ENCODE results near the gene DGLUCY.
"Not testable (repeated sequence)": the region's sequence is repeated elsewhere in the genome, so short reads cannot be mapped to it uniquely, and the experiment has no call there.

Gene DGLUCY

DNA sequence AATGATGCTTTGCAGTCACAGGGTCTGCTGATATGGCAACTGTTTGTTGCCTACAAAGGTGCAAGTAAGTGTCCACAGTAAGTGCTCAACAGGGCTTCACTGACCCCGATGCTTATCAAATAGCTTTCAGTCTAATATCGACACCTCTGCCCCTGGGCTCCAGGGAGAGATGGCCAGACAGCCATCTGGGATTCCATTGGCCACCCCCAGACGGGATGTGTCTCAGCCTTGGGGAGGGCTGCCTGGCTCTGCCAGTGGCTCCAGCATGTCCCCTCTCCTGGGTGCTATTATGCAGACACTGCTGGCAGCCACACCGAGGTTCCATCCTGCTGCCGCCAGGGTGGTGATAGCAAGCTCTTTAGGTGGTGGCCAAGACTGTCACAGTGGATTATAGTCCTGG lies 57.4 kb downstream of the DGLUCY start:
- DNase-seq, result no peak

DNA sequence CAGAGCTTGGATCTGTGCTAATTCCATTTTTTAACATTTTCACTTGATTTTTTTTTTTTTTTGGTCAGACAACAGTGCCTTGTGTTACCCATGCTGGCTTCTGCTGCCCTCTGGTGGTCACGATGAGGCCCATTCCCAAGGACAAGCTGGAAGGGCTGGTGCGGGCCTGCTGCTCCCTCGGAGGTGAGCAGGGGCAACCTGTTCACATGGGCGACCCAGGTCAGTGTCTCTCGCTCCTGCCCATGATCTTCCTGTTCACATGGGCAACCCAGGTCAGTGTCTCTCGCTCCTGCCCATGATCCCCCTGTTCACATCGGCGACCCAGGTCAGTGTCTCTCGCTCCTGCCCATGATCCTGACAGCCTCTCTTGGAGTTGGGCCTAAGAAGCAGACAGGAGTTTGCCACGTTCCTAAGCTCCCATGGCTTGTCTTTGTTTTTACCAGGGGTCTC lies 59.4 kb downstream of the DGLUCY start:
- DNase-seq, result peak; percentile 4 to 65

DNA sequence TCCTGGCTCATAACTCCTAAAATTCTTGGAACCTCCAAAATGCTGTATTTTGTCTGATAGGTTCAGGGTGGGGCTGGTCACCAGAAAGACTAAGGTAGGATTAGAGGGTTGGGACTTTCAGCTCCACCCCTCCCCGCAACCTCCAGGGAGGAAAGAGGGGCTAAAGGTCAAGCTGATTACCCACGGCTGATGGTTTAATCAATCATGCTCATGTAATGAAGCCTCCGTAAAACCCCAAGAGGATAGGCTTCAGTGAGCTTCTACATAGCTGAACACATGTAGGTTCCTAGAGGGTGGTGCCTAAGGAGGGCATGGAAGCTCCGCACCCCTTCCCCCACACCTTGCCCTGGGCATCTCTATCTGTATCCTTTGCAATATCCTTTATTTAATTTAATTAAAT lies 60.0 kb downstream of the DGLUCY start:
- no peak for DNase-seq

DNA sequence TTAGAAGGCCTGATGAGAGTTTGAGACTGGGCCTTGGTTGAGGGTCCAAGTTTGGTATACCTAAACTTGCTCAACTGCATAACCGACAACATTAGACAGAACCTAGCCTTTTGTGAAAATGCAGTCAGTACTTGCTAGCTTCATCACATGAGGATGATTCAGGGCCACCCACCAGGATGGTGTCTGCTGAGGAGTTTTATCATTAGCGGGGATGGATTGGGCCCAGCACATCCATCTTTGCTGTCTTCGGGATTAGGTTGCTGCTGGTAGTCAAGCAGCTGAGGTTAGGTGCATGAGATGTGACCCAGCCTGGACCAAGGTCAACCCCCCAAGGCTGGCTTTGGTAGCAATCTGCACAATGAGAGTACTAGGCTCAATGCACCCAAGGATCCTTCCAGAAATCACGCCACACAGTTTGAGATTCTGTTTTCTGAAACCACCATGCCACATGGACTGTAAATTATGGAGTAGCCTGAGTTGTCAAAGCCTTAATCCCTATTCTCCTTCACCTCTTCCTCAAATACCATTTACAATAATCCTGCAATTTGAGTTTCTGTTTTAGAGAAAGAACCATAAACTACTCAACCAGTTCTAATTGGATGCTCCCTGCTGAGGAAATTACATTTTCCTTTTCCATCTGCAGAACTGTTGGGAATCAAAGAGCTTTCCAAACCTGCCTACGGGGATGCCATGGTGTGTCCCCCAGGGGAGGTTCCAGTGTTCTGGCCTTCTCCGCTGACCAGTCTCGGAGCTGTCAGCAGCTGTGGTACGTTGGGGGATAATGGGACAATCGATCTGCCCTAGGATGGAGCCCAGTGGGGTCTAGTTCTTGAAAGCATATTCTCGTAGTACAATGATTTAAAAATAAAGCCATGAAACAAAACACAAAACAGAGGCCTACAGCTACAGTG lies 61.7 kb downstream of the DGLUCY start:
- DNase-seq, result no peak

DNA sequence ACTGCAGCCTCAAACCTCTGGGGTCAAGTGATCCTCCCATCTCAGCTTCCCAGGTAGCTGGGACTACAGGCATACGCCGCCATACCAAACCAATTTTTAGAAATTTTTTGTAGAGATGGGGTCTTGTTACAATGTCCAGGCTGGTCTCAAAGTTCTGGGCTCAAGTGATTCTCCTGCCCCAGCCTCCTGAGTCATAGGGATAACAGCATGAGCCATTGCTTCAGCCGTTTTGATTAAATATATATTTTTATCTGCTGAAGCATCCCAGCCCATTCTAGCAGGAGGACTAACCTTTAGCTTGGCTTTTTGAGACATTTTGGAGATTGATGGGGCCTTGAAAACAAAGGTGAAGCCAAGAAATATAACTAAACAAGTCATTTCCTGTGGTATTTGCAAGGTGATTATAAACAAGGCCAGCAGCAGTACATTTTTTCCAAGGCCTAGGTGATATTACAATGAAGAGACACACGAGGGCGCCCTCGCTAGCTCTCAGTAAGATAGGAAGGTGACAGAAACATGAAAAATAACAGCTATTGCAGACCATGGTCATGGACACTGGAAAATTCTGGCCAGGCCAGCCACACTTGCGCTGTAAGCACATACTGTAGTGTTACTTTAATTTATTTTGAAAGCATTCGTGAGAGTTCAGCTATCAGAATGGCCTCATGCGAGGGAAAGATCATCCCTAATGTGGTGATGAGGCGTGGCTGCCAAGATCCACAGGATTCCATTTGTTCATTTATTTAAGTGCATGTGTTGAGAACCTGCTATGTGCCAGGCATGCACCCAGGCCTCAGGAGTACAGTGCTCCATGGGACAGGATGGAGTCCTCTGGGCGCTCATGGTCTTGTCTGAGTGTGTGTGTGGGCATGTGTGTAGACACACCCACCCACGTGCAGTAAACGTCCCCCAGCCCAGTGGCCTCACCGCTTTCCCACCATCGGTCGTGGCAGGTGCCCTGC lies 63.5 kb downstream of the DGLUCY start:
- no peak for DNase-seq

- no peak for DNase-seq
Observed at GRCh38 chr14:91180611-91181010, 66.7 kb downstream of the DGLUCY start.

GRCh38 chr14:91182753-91183152 lies 68.9 kb downstream of the DGLUCY start:
- not testable (repeated sequence) for DNase-seq

- DNase-seq, result no peak
Observed at GRCh38 chr14:91184559-91184958, 70.7 kb downstream of the DGLUCY start.

- DNase-seq, result no peak
Observed at GRCh38 chr14:91185721-91186120, 71.8 kb downstream of the DGLUCY start.

- DNase-seq, result no peak
Observed at GRCh38 chr14:91186515-91187066, 72.7 kb downstream of the DGLUCY start.

DNA sequence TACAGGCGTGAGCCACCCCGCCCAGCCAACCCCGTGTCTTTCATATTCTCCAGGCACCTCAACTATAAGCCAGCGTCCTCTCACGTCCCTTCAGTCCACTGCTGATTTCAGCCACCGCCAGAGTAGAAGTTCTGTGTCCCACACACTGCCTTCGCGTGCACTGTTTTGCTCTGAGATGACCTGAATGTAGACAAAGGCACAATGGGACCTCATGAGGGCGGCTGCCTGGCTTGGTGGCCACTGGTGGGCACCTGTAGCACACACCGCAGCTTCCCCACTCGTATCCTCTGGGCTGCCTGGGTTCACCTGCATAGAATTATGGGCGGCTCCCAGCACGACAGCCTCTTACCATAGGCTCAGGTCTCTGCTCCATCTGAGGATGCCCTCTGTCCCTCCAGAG lies 73.4 kb downstream of the DGLUCY start:
- no peak for DNase-seq

- DNase-seq, result no peak
Observed at GRCh38 chr14:91190853-91191252, 77.0 kb downstream of the DGLUCY start.

DNA sequence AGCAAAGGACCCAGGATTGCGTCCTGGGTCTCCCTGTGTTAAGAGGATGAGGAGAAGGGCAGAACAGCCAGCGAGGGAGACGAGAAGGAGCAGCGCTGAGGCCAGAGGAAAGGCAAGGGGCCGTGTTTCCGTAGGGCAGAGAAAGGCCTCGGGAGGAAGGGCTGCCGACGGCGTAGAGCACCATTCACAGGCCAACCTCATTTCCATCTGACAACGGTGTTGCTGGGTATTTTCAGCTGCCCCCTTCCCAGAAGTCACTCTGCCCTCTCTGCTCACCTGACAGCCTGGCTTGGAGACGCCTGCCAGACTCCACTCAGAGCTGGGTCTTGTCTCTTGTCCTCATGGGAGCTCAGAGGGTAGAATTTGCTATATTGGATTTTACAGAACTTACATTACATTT lies 79.2 kb downstream of the DGLUCY start:
- no peak for DNase-seq

- DNase-seq, result no peak
Observed at GRCh38 chr14:91195881-91196280, 82.0 kb downstream of the DGLUCY start.

DNA sequence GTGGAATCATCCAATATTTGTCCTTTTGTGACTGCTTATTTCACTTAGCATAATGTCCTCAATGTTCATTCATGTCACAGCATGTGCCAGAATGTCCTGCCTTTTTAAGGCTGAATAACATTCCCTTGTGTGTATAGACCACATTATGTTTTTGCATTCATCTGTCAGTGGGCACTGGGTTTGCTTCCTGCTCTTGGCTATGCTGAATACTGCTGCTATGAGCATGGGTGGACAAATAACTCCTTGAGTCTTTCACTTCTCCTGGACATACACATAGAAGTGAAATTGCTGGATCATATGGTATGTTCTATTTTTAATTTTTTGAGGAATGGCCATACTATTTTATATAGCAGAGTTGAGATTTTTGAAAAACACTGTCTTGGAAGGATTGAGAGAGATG lies 83.8 kb downstream of the DGLUCY start:
- DNase-seq, result no peak

- DNase-seq, result not testable (repeated sequence)
Observed at GRCh38 chr14:91200802-91201201, 86.9 kb downstream of the DGLUCY start.

GRCh38 chr14:91202234-91202974 lies 88.5 kb downstream of the DGLUCY start:
- no peak for DNase-seq

- DNase-seq, result no peak
Observed at GRCh38 chr14:91204657-91205056, 90.8 kb downstream of the DGLUCY start.

DNA sequence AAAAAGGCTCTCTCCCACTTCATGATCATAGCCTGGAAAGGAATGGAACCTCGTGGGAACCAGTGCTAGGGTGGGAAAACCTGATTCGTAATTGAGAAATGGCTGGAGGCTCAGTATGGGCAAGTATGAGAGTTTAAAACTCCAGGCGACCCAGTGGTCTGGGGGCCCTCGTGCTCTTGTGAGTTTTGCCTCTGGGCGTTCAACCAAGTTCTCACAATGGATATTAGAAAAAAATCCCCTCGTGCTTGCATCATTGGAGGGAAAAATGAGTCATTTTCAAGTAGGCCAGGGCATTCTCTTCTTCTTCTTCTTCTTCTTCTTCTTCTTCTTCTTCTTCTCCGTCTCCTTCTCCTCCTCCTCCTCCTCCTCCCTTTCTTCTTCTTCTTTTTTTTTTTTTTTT lies 91.6 kb downstream of the DGLUCY start:
- DNase-seq, result no peak

GRCh38 chr14:91207008-91207407 lies 93.1 kb downstream of the DGLUCY start:
- no peak for DNase-seq

- DNase-seq, result no peak
Observed at GRCh38 chr14:91211017-91211416, 97.1 kb downstream of the DGLUCY start.

DNA sequence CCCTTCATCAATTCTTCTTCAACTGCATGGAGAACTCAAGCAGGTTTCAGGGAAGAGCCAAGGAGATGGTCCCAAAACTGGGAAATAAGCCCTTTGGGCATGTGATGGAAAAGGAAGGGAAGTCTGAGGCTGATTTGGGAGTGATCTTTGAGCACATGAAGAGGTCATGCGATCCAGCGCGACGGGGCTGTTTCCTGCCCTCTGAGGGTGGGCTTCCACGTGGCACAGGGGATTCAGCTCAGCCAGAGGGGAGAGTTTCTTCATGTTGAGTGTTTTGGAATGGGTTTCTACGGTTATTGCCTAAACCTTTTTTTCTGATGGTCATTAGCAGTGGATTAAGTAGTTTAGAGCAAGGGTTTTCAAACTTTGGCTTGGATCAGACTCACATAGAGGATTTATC lies 100.4 kb downstream of the DGLUCY start:
- DNase-seq, result no peak

- DNase-seq, result no peak
Observed at GRCh38 chr14:91215381-91215780, 101.5 kb downstream of the DGLUCY start.
